SJSA1 (cell line): ENCODE results near the gene TP53BP1. TPM values are rescaled to one million over a fixed set of nuclear protein-coding genes. Genes with fewer than 3 reads are reported as not detected.

Source experiments
- DNase-seq, 2 experiments: peaks; one replicate each; pipeline ENCODE4 v3.0.0-alpha.2; 2015 to 2020; ENCODE audit warnings: low spot score in 2 of 2, low read depth in 1 of 2
- H3K27ac ChIP-seq: fragments of 250-450 bp; sonication (Bioruptor Pico); 2 replicates; pipeline ENCODE4 v1.5.1; 2020; ENCODE audit warnings: mild to moderate bottlenecking, moderate library complexity
- H3K27me3 ChIP-seq: fragments of 250-450 bp; sonication (Bioruptor Pico); replicated peaks from 2 replicates; pipeline ENCODE4 v1.5.1; 2020; ENCODE audit warnings: mild to moderate bottlenecking, moderate library complexity
- H3K36me3 ChIP-seq: fragments of 250-450 bp; sonication (Bioruptor Pico); 2 replicates; pipeline ENCODE4 v1.5.1; 2020; ENCODE audit warnings: mild to moderate bottlenecking
- H3K4me1 ChIP-seq: fragments of 250-450 bp; sonication (Bioruptor Pico); replicated peaks from 2 replicates; pipeline ENCODE4 v1.6.1; 2021; ENCODE audit warnings: mild to moderate bottlenecking
- H3K4me3 ChIP-seq: fragments of 250-450 bp; sonication (Bioruptor Pico); 2 replicates; pipeline ENCODE4 v1.5.1; 2020; ENCODE audit warnings: mild to moderate bottlenecking
- H3K9me3 ChIP-seq: fragments of 250-450 bp; sonication (Bioruptor Pico); replicated peaks from 2 replicates; pipeline ENCODE4 v1.5.1; 2020; ENCODE audit warnings: mild to moderate bottlenecking
- total RNA-seq: library from RNA; depleted of rRNA; stranded (reverse); fragments of >200 nt; shearing (Covaris generic); gene quantifications from 2 replicates; pipeline ENCODE4 v1.2.3, GENCODE V29; 2014

TP53BP1 gene
- total RNA-seq, 1 experiment from 2014 or later: 31.2 TPM

DNA sequence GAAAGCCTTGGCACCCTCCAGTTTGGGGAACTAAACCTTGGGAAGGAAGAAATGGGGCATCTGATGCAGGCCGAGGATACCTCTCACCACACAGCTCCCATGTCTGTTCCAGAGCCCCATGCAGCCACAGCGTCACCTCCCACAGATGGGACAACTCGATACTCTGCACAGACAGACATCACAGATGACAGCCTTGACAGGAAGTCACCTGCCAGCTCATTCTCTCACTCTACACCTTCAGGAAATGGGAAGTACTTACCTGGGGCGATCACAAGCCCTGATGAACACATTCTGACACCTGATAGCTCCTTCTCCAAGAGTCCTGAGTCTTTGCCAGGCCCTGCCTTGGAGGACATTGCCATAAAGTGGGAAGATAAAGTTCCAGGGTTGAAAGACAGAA lies 32.2 kb upstream of the TP53BP1 start:
- no peak overlapping the region for H3K27ac ChIP-seq
- no peaks in the 10 kb centered on the region for H3K27me3 ChIP-seq
- H3K4me3 ChIP-seq: no peak overlapping the region
- H3K4me1 ChIP-seq: no peaks in the 10 kb centered on the region
- no peak for DNase-seq
- H3K9me3 ChIP-seq: no peaks in the 10 kb centered on the region
- peaks cover 98% of the 10 kb centered on the region for H3K36me3 ChIP-seq

DNA sequence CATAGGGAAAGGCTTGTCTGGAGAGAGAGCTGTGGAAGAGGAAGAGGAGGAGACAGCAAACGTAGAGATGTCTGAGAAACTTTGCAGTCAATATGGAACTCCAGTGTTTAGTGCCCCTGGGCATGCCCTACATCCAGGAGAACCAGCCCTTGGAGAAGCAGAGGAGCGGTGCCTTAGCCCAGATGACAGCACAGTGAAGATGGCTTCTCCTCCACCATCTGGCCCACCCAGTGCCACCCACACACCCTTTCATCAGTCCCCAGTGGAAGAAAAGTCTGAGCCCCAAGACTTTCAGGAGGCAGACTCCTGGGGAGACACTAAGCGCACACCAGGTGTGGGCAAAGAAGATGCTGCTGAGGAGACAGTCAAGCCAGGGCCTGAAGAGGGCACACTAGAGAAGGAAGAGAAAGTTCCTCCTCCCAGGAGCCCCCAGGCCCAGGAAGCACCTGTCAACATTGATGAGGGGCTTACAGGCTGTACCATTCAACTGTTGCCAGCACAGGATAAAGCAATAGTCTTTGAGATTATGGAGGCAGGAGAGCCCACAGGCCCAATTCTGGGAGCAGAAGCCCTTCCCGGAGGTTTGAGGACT lies 31.4 kb upstream of the TP53BP1 start:
- Histone ChIP-seq H3K4me3 (no peak overlapping the region), H3K27me3 (no peaks in the 10 kb centered on the region), H3K36me3 (peaks cover 97% of the 10 kb centered on the region), H3K27ac (no peak overlapping the region), H3K4me1 (peaks cover under 1% of the 10 kb centered on the region), H3K9me3 (no peaks in the 10 kb centered on the region)
- DNase-seq: no peak

DNA sequence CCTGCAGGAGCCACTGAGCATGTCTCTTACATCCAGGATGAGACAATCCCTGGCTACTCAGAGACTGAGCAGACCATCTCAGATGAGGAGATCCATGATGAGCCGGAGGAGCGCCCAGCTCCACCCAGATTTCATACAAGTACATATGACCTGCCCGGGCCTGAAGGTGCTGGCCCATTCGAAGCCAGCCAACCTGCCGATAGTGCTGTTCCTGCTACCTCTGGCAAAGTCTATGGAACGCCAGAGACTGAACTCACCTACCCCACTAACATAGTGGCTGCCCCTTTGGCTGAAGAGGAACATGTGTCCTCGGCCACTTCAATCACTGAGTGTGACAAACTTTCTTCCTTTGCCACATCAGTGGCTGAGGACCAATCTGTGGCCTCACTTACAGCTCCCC lies 30.7 kb upstream of the TP53BP1 start:
- H3K27me3 ChIP-seq: no peaks in the 10 kb centered on the region
- H3K4me1 ChIP-seq: peaks cover 8% of the 10 kb centered on the region
- H3K36me3 ChIP-seq: peaks cover 90% of the 10 kb centered on the region

DNA sequence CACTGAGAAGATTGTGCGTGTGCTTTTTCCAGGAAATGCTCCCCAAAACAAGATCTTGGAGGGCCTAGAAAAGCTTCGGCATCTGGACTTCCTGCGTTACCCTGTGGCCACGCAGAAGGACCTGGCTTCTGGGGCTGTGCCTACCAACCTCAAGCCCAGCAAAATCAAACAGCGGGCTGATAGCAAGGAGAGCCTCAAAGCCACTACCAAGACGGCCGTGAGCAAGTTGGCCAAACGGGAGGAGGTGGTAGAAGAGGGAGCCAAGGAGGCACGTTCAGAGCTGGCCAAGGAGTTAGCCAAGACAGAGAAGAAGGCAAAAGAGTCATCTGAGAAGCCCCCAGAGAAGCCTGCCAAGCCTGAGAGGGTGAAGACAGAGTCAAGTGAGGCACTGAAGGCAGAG lies 29.3 kb upstream of the TP53BP1 start:
- Histone ChIP-seq H3K9me3 (no peaks in the 10 kb centered on the region), H3K36me3 (peaks cover 76% of the 10 kb centered on the region), H3K27me3 (no peaks in the 10 kb centered on the region), H3K4me1 (peaks cover 12% of the 10 kb centered on the region), H3K4me3 (no peak overlapping the region), H3K27ac (no peak overlapping the region)
- DNase-seq: no peak

More for the DNA sequence above, 30.7 kb upstream of the TP53BP1 start:
- Histone ChIP-seq H3K4me3 (no peak overlapping the region), H3K9me3 (no peaks in the 10 kb centered on the region), H3K27ac (no peak overlapping the region)
- DNase-seq: no peak

DNA sequence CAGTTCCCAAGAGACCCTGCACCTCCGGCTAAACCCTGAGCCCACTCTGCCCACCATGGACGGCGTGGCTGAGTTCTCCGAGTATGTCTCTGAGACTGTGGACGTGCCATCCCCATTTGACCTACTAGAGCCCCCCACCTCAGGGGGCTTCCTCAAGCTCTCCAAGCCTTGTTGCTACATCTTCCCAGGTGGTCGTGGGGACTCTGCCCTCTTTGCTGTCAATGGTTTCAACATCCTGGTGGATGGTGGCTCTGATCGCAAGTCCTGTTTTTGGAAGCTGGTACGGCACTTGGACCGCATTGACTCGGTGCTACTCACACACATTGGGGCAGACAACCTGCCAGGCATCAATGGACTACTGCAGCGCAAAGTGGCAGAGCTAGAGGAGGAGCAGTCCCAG lies 28.5 kb upstream of the TP53BP1 start:
- H3K36me3 ChIP-seq: peaks cover 70% of the 10 kb centered on the region
- H3K27ac ChIP-seq: no peak overlapping the region

DNA sequence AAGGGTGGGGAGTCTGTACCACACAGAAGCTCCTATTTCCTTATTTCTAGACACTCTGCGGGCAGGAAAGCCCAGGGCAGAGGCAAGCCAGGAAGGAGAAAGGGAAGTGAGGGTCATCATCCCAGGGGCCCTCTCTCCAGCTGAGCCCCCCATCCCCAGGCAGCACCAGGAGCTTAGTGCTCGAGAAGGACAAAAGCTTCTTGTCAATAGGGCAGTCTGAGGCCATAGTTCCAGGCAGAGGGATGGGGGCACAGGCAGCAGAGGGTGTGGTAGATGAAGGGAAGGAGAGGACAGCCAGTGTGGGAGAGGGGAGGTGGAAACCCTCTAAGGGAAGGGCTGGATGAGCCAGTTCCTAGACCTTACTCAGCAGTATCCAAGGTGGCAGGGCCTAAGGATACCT lies 27.2 kb upstream of the TP53BP1 start:
- Histone ChIP-seq H3K4me3 (no peak overlapping the region), H3K27me3 (no peaks in the 10 kb centered on the region), H3K36me3 (peaks cover 57% of the 10 kb centered on the region), H3K27ac (no peak overlapping the region), H3K9me3 (no peaks in the 10 kb centered on the region), H3K4me1 (peaks cover 32% of the 10 kb centered on the region)
- DNase-seq: no peak

More for the DNA sequence above, 28.5 kb upstream of the TP53BP1 start:
- no peak for DNase-seq
- Histone ChIP-seq H3K9me3 (no peaks in the 10 kb centered on the region), H3K4me3 (no peak overlapping the region), H3K27me3 (no peaks in the 10 kb centered on the region), H3K4me1 (peaks cover 21% of the 10 kb centered on the region)

DNA sequence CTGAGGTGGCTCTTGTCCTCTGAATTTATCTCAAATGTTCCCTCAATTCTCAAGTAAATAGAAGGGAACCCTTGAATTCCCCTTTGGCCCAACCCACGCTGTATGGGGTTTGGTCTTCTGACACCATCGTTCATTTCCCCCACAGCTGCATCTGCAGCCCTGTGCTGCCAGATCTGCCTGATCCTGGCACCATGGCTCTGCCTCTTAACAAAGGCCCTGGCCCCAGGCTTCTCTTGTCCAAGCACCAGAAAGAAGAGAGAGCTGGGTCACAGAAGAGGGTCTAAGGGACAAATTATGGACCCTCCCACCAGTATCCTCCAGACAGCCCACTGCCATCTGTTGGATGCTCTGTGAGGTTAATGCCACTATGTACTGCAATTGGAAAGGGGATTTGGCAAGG lies 26.2 kb upstream of the TP53BP1 start:
- Histone ChIP-seq H3K4me1 (peaks cover 35% of the 10 kb centered on the region), H3K9me3 (no peaks in the 10 kb centered on the region), H3K36me3 (peaks cover 48% of the 10 kb centered on the region), H3K27ac (no peak overlapping the region), H3K4me3 (no peak overlapping the region; the same call in 1 of the 2 replicates), H3K27me3 (no peaks in the 10 kb centered on the region)
- no peak for DNase-seq

DNA sequence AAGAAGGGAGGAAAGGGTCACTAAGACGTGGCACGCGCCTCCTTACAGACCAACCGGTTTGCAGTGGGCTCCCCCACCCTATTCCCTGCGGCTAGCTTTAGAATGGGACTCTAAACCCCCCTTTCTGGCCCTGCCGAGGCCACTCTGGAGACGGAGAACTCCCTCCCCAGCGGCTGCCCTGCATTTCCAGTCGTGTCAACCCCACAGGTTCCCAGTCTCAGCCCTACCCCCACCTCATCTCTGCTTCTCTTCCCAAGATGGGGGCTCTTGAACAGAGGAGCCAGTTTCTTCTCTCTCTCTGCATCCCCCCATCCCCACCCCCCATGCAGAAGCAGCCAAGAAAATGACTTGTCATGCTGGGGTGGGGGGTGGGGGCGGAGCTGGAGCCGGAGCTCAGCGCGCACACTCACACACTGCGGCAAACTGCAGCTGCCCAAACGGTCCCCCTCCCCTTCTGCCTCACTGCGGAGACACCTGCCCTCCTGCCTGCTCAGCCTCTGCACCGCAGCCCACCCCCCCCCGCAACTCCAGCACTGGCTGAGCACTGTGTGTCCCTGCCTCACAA lies 25.3 kb upstream of the TP53BP1 start:
- peak overlapping the region; percentile 61 for H3K4me3 ChIP-seq

DNA sequence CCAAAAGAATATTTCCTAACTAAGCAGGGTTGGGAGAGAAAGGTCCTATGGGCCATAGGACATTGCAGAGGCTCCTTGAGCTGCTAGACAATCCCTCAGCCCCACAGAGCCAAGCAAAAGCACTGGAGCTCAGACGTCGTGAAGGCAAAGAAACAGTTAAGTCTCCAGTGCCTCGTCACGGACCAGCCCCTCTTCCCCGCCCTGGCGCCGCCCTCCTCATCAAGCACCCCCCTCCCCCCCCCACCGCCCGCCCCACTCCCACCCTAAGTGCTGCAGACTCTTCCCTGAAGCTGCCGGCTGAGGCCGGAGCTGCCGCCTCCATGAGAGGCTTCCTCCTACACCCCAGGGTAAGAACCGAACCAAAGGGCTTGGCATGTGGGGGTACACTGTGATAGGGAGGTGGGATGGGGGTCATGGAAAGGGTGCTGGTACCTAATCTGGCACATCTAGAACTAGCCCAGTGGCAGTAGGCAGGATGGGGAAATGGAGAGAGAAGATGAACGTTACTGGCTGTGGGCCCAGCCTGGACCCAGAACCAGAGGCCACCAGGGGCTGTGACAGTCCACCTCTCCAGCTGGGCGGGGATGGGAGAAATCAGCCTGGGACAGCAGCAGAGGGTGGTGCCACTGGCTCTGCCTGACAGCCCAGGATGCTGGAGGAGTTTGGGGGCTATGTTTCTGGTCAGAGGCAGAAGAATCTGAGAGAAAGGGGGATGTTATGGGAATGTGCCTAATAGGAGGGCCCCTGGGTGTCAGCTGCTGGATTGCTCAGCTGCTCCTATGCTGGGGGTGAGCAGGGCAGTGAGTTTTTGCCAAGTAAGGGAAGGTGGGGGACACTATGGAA lies 24.6 kb upstream of the TP53BP1 start, which contains the start of gene MAP1A:
Gene MAP1A, plus strand, starts transcription at position 255 of the 843 bp plus-strand sequence. CDS start 3,866 bp downstream, outside the sequence.
- Histone ChIP-seq H3K9me3 (no peaks in the 10 kb centered on the region), H3K27ac (peak within 1 kb of the TSS; percentile 72), H3K4me3 (peak within 1 kb of the TSS; percentile 61), H3K4me1 (peaks cover 45% of the 10 kb centered on the region), H3K36me3 (peaks cover 31% of the 10 kb centered on the region), H3K27me3 (no peaks in the 10 kb centered on the region)
- DNase-seq: peak; percentile 67 to 80

More for the DNA sequence above, 25.3 kb upstream of the TP53BP1 start:
- peak overlapping the region; percentile 52 for H3K27ac ChIP-seq
- peaks cover 39% of the 10 kb centered on the region for H3K36me3 ChIP-seq
- H3K4me1 ChIP-seq: peaks cover 44% of the 10 kb centered on the region
- no peaks in the 10 kb centered on the region for H3K27me3 ChIP-seq
- H3K9me3 ChIP-seq: no peaks in the 10 kb centered on the region
- DNase-seq: peak in 1 of 2 experiments; percentile 44

DNA sequence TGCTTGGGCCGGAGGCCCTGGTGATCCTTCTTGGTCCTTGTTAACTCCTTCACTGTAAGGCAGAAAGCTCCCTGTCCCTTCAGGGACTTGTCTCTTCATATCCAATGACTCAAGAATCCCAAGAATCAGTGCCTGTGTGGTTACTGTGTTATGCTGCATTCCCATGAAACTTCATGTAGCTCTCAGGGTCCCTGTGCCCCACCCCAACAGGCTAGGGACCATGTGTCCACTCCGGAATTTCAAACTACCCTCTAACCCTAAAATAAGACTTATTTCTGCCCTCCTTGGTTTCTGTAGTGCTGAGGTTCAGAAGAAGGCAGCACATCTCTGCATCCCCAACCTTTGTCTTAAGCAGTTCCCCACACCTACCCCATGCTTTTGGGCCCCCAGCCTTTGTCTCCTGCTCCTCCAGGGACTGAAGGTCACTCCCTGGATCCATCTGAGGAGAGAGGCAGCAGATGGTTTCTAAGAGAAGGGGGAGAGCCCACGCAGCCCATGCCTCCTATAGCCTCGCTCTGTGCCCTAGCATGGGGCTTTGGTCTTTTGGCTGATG lies 23.9 kb upstream of the TP53BP1 start:
- Histone ChIP-seq H3K4me3 (peak overlapping the region; percentile 61), H3K27me3 (no peaks in the 10 kb centered on the region), H3K36me3 (peaks cover 25% of the 10 kb centered on the region), H3K9me3 (no peaks in the 10 kb centered on the region), H3K4me1 (peaks cover 45% of the 10 kb centered on the region), H3K27ac (peak overlapping the region; percentile 72)
- DNase-seq: peak in 1 of 2 experiments; percentile 64

DNA sequence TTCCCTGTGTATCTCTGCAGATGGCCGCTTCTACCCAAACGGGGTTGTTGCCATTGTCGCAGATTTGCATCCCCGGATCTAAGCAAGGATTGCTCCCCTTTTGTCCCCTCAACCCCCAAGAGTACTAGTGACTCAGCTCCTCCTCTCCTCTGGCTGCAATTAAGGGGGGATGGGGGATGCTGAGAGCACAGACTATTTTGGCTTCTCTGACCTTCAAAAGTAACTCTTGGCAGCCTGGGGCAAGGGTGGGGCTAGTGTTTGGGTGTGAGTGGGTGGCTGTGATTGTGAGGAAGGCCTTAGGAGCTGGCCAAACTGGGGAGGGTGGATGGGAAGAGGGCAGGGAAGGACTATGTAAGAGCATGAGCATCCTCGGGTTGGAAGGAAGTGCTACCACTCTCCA lies 23.2 kb upstream of the TP53BP1 start:
- DNase-seq: peak; percentile 38 to 59
- H3K4me3 ChIP-seq: peak overlapping the region; percentile 7; the same call in 1 of the 2 replicates
- peaks cover 18% of the 10 kb centered on the region for H3K36me3 ChIP-seq
- no peaks in the 10 kb centered on the region for H3K9me3 ChIP-seq
- peak overlapping the region; percentile 72 for H3K27ac ChIP-seq
- peaks cover 49% of the 10 kb centered on the region for H3K4me1 ChIP-seq
- H3K27me3 ChIP-seq: no peaks in the 10 kb centered on the region

DNA sequence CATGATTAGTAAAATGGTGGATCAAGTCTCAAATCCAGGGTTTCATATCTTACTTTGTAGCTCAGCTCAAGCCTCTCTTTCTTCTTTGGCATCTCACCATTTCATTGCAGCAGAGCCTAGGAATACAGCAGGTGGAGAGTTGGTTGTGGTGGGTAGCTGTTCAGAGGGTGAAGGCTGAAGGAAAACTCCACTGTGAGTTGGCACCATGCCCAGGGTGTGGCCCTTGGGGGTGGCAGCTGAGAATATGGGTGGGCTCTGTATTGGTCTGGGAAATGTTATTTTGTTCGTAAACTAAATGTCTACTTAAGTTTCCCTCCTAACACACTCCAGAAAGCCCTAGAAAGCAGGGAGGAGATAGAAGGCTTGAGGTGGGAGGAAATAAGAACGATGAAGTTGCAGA lies 22.8 kb upstream of the TP53BP1 start:
- Histone ChIP-seq H3K27ac (peak overlapping the region; percentile 72; the same call in 1 of the 2 replicates), H3K27me3 (no peaks in the 10 kb centered on the region), H3K36me3 (peaks cover 13% of the 10 kb centered on the region), H3K4me3 (no peak overlapping the region), H3K9me3 (no peaks in the 10 kb centered on the region), H3K4me1 (peaks cover 53% of the 10 kb centered on the region)
- no peak for DNase-seq

DNA sequence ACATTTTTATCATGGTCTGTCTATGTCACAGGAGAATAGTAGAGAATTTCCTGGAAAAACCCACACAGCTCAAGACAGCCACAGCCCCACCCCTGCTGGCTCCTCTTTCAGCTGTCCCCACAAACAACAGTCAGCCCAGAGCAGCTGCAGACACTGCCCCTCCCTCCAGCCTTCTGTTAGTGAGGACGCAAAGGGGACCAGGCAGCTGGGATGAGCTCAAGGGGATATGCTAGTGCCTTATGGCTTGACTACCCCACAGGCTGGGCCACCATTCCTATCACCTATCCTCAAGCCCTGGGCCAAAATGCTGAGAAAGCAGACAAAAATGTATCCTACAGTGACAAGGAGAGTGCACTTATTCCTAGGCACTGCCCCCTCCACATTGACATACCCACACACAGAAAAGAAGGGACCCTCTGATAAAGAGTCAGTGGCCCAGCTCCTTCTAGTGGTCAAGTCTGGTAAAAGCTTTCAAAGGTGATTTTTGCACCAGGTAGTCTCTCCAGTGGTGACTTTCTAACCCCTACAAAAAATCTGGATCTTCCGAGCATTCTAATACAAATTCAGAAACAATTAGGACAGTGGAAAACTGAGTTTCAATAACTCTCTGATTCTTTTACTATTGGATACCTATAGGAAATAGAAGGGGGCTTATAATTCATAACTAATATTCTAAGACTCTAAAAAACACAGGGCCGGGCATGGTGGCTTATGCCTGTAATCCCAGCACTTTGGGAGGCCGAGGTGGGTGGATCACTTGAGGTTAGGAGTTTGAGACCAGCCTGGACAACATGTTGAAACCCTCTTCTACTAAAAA lies 21.5 kb upstream of the TP53BP1 start:
- Histone ChIP-seq H3K4me3 (no peak overlapping the region), H3K27me3 (no peaks in the 10 kb centered on the region), H3K27ac (no peak overlapping the region), H3K4me1 (peaks cover 56% of the 10 kb centered on the region), H3K9me3 (no peaks in the 10 kb centered on the region), H3K36me3 (peaks cover under 1% of the 10 kb centered on the region; the same call in 1 of the 2 replicates)
- DNase-seq: peak in 1 of 2 experiments; percentile 32
